IPS DF 6.9 (cell line): ENCODE results near the gene PALM3.
A peak's percentile ranks its signal among the peaks of the same experiment; 100 is the strongest.

Experiments
- DNase-seq: peaks from one replicate; pipeline ENCODE4 v3.0.0-alpha.2; 2013; ENCODE audit warnings: low read depth, low spot score
- H3K27ac ChIP-seq: one replicate; pipeline ENCODE4 v1.5.1; 2013; ENCODE audit warnings: low read length, control low read depth
- H3K27me3 ChIP-seq: 2 replicates; pipeline ENCODE4 v1.6.1; 2013; ENCODE audit warnings: mild to moderate bottlenecking, low read length; ENCODE audit not compliant: control insufficient read depth, insufficient read depth
- H3K36me3 ChIP-seq: 2 replicates; pipeline ENCODE4 v1.6.1; 2013; ENCODE audit warnings: low read length; ENCODE audit not compliant: control insufficient read depth, insufficient read depth
- H3K4me1 ChIP-seq: 2 replicates; pipeline ENCODE4 v1.6.1; 2013; ENCODE audit warnings: low read length; ENCODE audit not compliant: control insufficient read depth, insufficient read depth
- H3K4me3 ChIP-seq: 2 replicates; pipeline ENCODE4 v1.5.1; 2013; ENCODE audit warnings: mild to moderate bottlenecking, low read length
- H3K9me3 ChIP-seq: 2 replicates; pipeline ENCODE4 v1.6.1; 2013; ENCODE audit warnings: low read length, inconsistent platforms; ENCODE audit not compliant: control insufficient read depth, insufficient read depth
- WGBS: extraction: QIAGEN DNeasy Blood & Tissue Kit; methylation state at CpG from one replicate; pipeline ENCODE4 v1.1.7; 2013; ENCODE audit warnings: mixed read lengths, missing lambda C conversion rate; ENCODE audit not compliant: insufficient read length, insufficient coverage; 5-methylcytosine and 5-hydroxymethylcytosine counted together

PALM3 gene

GRCh38 chr19:14058182-14059092 is 3.4 kb downstream of the PALM3 start:
- Histone ChIP-seq H3K4me3 (peak overlapping the region; percentile 61; the same call in 1 of the 2 replicates), H3K9me3 (no peaks in the 10 kb centered on the region)

GRCh38 chr19:14056741-14057356 is 5.0 kb downstream of the PALM3 start:
- DNase-seq, result no peak
- Histone ChIP-seq H3K9me3 (no peaks in the 10 kb centered on the region), H3K4me1 (peaks cover 2% of the 10 kb centered on the region; the same call in 1 of the 2 replicates), H3K27me3 (peaks cover 6% of the 10 kb centered on the region; the same call in 1 of the 2 replicates), H3K27ac (no peak overlapping the region), H3K4me3 (peak overlapping the region; percentile 61; the same call in 1 of the 2 replicates), H3K36me3 (no peaks in the 10 kb centered on the region)
- no CpG with 5 or more reads among the region's 19 CpGs for WGBS

More at GRCh38 chr19:14058182-14059092, 3.4 kb downstream of the PALM3 start:
- H3K4me1 ChIP-seq, result peaks cover 2% of the 10 kb centered on the region; the same call in 1 of the 2 replicates
- no peak overlapping the region for H3K27ac ChIP-seq
- peaks cover 6% of the 10 kb centered on the region; the same call in 1 of the 2 replicates for H3K27me3 ChIP-seq
- 100% methylated on average over 3 of the region's 17 CpGs for WGBS
- DNase-seq, result no peak
- no peaks in the 10 kb centered on the region for H3K36me3 ChIP-seq

DNA sequence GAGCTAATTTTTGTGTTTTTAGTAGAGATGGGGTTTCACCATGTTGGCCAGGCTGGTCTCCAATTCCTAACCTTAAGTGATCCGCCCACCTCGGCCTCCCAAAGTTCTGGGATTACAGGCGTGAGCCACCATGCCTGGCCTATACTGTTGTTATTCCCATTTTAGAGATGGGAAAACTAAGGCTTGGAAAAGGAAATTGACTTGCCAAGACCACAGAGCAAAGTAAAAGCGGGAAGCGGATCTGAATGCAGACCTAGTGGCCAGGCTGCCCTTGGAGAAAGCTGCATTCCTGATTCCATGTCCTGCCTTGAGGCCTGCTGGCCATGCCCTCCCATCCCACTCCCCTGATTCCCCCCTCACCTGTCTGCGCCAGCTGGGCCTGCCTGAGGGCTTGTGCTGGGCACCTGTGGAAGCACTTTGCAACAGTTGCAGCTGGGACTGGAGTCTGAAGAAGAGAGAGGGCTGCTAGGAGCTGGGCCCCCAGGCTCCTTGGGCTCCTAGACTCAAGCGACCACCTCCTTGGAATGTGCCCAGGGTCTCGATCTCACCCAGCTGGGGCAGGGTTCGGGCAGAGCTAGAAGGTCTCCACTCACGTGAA is 5.7 kb downstream of the PALM3 start:
- Histone ChIP-seq H3K4me1 (no peaks in the 10 kb centered on the region), H3K27me3 (peaks cover 6% of the 10 kb centered on the region; the same call in 1 of the 2 replicates), H3K9me3 (no peaks in the 10 kb centered on the region), H3K27ac (no peak overlapping the region), H3K36me3 (no peaks in the 10 kb centered on the region), H3K4me3 (no peak overlapping the region)
- WGBS, result no CpG with 5 or more reads among the region's 10 CpGs
- DNase-seq, result no peak

- DNase-seq, result no peak
- Histone ChIP-seq H3K4me1 (no peaks in the 10 kb centered on the region), H3K27ac (no peak overlapping the region), H3K9me3 (no peaks in the 10 kb centered on the region), H3K4me3 (no peak overlapping the region), H3K27me3 (peaks cover 6% of the 10 kb centered on the region; the same call in 1 of the 2 replicates), H3K36me3 (no peaks in the 10 kb centered on the region; the same call in 1 of the 2 replicates)
- no CpG with 5 or more reads among the region's 3 CpGs for WGBS
These were observed 6.5 kb downstream of the PALM3 start for GRCh38 chr19:14055396-14055795.

GRCh38 chr19:14054721-14055120 is 7.2 kb downstream of the PALM3 start:
- Histone ChIP-seq H3K4me3 (no peak overlapping the region), H3K9me3 (no peaks in the 10 kb centered on the region), H3K4me1 (no peaks in the 10 kb centered on the region), H3K36me3 (no peaks in the 10 kb centered on the region; the same call in 1 of the 2 replicates), H3K27ac (no peak overlapping the region), H3K27me3 (peaks cover 6% of the 10 kb centered on the region; the same call in 1 of the 2 replicates)
- no peak for DNase-seq
- no CpG with 5 or more reads among the region's 11 CpGs for WGBS

- H3K27me3 ChIP-seq, result peaks cover 6% of the 10 kb centered on the region; the same call in 1 of the 2 replicates
- WGBS, result no CpG with 5 or more reads among the region's 6 CpGs
- no peak overlapping the region for H3K27ac ChIP-seq
- no peak for DNase-seq
- no peaks in the 10 kb centered on the region for H3K4me1 ChIP-seq
- no peaks in the 10 kb centered on the region for H3K9me3 ChIP-seq
- H3K36me3 ChIP-seq, result no peaks in the 10 kb centered on the region; the same call in 1 of the 2 replicates
- H3K4me3 ChIP-seq, result no peak overlapping the region
These were observed 7.8 kb downstream of the PALM3 start for GRCh38 chr19:14054099-14054498.

DNA sequence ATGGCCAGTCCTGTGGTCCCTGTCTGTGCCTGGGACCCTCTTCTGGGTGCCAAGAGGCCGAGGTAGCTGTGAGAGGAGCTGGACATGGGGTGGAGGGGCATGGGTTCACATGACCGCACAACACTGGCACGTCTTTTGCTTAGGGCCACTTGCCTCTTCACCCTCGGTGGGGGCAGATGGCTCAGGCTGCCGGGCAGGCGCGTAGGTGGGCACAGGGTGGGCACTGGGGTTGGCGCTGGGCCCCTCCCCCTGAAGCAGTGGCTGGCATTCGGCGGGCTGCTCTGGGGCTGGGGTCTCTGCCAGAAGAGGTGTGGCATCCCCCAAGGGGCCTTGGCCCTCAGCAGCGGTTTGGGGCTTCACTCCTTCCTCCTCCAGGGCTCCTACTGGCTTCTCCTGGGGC is 8.4 kb downstream of the PALM3 start:
- no CpG with 5 or more reads among the region's 11 CpGs for WGBS
- DNase-seq, result no peak
- H3K4me3 ChIP-seq, result no peak overlapping the region

DNA sequence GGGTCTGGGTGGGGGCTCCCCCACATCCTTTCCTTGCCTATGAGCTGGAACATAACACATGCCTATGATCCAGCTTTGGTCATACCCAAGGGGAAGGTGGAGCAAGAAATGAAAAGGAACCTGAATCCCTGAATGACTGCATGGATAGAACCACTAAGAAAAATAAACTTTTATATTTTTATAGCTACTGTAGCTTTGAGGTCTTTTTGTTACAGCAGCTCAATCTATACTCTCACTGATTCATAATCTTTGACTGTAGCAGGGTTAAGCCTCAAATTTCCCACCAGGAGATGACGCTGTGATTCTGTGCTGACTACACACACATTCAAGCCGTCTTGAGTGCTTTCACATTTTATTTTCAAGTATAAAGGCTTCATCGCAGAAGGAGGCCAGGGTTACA is 8.8 kb downstream of the PALM3 start:
- no peak overlapping the region for H3K27ac ChIP-seq
- H3K27me3 ChIP-seq, result no peaks in the 10 kb centered on the region
- H3K4me3 ChIP-seq, result no peak overlapping the region
- H3K9me3 ChIP-seq, result no peaks in the 10 kb centered on the region
- WGBS, result no CpG with 5 or more reads among the region's 3 CpGs
- H3K36me3 ChIP-seq, result no peaks in the 10 kb centered on the region; the same call in 1 of the 2 replicates
- H3K4me1 ChIP-seq, result no peaks in the 10 kb centered on the region
- DNase-seq, result no peak

More for the DNA sequence above, 8.4 kb downstream of the PALM3 start:
- Histone ChIP-seq H3K9me3 (no peaks in the 10 kb centered on the region), H3K27ac (no peak overlapping the region), H3K4me1 (no peaks in the 10 kb centered on the region), H3K36me3 (no peaks in the 10 kb centered on the region; the same call in 1 of the 2 replicates), H3K27me3 (peaks cover 3% of the 10 kb centered on the region; the same call in 1 of the 2 replicates)

DNA sequence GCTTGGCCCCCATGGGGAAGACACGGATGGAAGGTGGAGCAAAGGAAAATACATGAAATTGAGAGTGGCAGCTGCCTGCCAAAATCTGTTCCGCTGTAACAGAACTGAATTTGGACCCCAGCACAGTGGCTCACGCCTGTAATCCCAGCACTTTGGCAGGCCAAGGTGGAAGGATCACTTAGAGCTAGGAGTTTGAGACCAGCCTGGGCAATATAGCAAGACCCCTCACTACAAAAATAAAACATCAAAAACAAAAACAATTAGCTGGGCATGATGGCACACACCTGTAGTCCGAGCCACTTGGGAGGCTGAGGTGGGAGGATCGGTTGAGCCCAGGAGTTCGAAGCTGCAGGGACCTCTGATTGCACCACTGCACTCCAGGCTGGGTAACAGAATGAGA is 9.4 kb downstream of the PALM3 start:
- no CpG with 5 or more reads among the region's 6 CpGs for WGBS
- DNase-seq, result no peak
- H3K36me3 ChIP-seq, result no peaks in the 10 kb centered on the region; the same call in 1 of the 2 replicates
- H3K9me3 ChIP-seq, result no peaks in the 10 kb centered on the region
- H3K27ac ChIP-seq, result no peak overlapping the region
- no peak overlapping the region for H3K4me3 ChIP-seq
- H3K27me3 ChIP-seq, result no peaks in the 10 kb centered on the region
- H3K4me1 ChIP-seq, result no peaks in the 10 kb centered on the region

DNA sequence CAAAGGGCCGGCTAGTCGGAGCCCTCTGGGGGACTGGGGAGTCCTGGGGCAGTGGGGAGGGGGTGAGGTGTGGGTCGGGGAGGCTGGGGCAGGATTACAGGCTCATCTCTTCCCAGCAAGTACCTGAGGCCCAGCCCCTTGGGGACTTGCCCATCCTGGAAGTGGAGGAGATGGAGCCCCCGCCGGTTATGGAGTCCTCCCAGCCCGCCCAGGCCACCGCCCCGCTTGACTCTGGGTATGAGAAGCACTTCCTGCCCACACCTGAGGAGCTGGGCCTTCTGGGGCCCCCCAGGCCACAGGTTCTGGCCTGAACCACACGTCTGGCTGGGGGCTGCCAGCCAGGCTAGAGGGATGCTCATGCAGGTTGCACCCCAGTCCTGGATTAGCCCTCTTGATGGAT is 9.9 kb downstream of the PALM3 start:
- no peaks in the 10 kb centered on the region for H3K9me3 ChIP-seq
- no peaks in the 10 kb centered on the region; the same call in 1 of the 2 replicates for H3K36me3 ChIP-seq
- no peak for DNase-seq
- no CpG with 5 or more reads among the region's 9 CpGs for WGBS
- no peak overlapping the region for H3K4me3 ChIP-seq
- no peaks in the 10 kb centered on the region for H3K27me3 ChIP-seq
- H3K4me1 ChIP-seq, result no peaks in the 10 kb centered on the region
- no peak overlapping the region for H3K27ac ChIP-seq
